Glomerular visceral epithelial cell (primary cell): ENCODE results near the gene TRIM43B.
"Not testable (repeated sequence)": the region's sequence is repeated elsewhere in the genome, so short reads cannot be mapped to it uniquely, and the experiment has no call there.

ENCODE experiments used
- DNase-seq: peaks from one replicate; pipeline ENCODE4 v3.0.0-alpha.2; 2016; ENCODE audit errors: extremely low spot score

TRIM43B gene

GRCh38 chr2:95484654-95485053 lies at the start of gene TRIM43B:
TSS of gene TRIM43B (minus strand) at chr2:95484754. CDS start at chr2:95482714, 2,040 bp downstream.
- DNase-seq = not testable (repeated sequence)

- no peak for DNase-seq
Observed at GRCh38 chr2:95531254-95531771, 46.8 kb upstream of the TRIM43B start.

- DNase-seq = peak; percentile 67
Observed at GRCh38 chr2:95530734-95531133, 46.2 kb upstream of the TRIM43B start.

GRCh38 chr2:95526360-95527341 lies 42.1 kb upstream of the TRIM43B start:
- DNase-seq = peak; percentile 82

- DNase-seq = no peak
Observed at GRCh38 chr2:95525294-95526035, 40.9 kb upstream of the TRIM43B start.

- DNase-seq = no peak
Observed at GRCh38 chr2:95524195-95524594, 39.6 kb upstream of the TRIM43B start.

GRCh38 chr2:95514718-95515117 lies 30.2 kb upstream of the TRIM43B start:
- no peak for DNase-seq

- DNase-seq = not testable (repeated sequence)
Observed at GRCh38 chr2:95514226-95514625, 29.7 kb upstream of the TRIM43B start.

- DNase-seq = no peak
Observed at GRCh38 chr2:95509408-95509807, 24.9 kb upstream of the TRIM43B start.

- DNase-seq = no peak
Observed at GRCh38 chr2:95505222-95505621, 20.7 kb upstream of the TRIM43B start.

- no peak for DNase-seq
Observed at GRCh38 chr2:95500854-95501253, 16.3 kb upstream of the TRIM43B start.

- DNase-seq = not testable (repeated sequence)
Observed at GRCh38 chr2:95492076-95492475, 7.5 kb upstream of the TRIM43B start.

GRCh38 chr2:95475025-95475424 lies 9.5 kb downstream of the TRIM43B start:
- DNase-seq = not testable (repeated sequence)

GRCh38 chr2:95467984-95468383 lies 16.6 kb downstream of the TRIM43B start:
- not testable (repeated sequence) for DNase-seq

GRCh38 chr2:95466572-95466971 lies 18.0 kb downstream of the TRIM43B start:
- not testable (repeated sequence) for DNase-seq

- not testable (repeated sequence) for DNase-seq
Observed at GRCh38 chr2:95463292-95463691, 21.3 kb downstream of the TRIM43B start.

GRCh38 chr2:95445317-95445716 lies 39.2 kb downstream of the TRIM43B start:
- DNase-seq = not testable (repeated sequence)

GRCh38 chr2:95442474-95443099 lies 42.0 kb downstream of the TRIM43B start:
- not testable (repeated sequence) for DNase-seq

GRCh38 chr2:95435872-95436209 lies 48.7 kb downstream of the TRIM43B start:
- not testable (repeated sequence) for DNase-seq

- not testable (repeated sequence) for DNase-seq
Observed at GRCh38 chr2:95435162-95435871, 49.2 kb downstream of the TRIM43B start.

- DNase-seq = peak; percentile 81
Observed at GRCh38 chr2:95434507-95435076, 50.0 kb downstream of the TRIM43B start.
